Lung (tissue), 16 donors: Measurements from ENCODE around the gene YAF2. TPM values are rescaled to one million over a fixed set of nuclear protein-coding genes. Genes with fewer than 3 reads are reported as not detected.

Experiments
- ATAC-seq: fragments of 200-7000 bp; cut with Tn5 transposase; one replicate; pipeline ENCODE4 v1.9.1; 2020; ENCODE audit warnings: moderate number of reproducible peaks; ENCODE audit not compliant: insufficient read depth, low FRiP score
- DNase-seq, 3 donors: peaks; one replicate each; pipeline ENCODE4 v3.0.0-alpha.2; 2013 to 2017
- H3K27ac ChIP-seq, 2 donors: one replicate each; pipeline ENCODE4 v1.5.1; 2013; ENCODE audit warnings: mild to moderate bottlenecking in 2 of 2, moderate library complexity in 2 of 2, control low read depth in 1 of 2, inconsistent platforms in 1 of 2, low read depth in 1 of 2, low read length in 1 of 2
- H3K27me3 ChIP-seq, 3 donors: one replicate each; pipeline ENCODE4 v1.5.1; 2013; ENCODE audit warnings: low read length in 2 of 3; ENCODE audit not compliant: control insufficient read depth in 3 of 3, insufficient read depth in 3 of 3
- H3K36me3 ChIP-seq, 4 donors: one replicate each; pipeline ENCODE4 v1.5.1; 2013; ENCODE audit warnings: low read length in 4 of 4, mild to moderate bottlenecking in 1 of 4, moderate library complexity in 1 of 4; ENCODE audit not compliant: control insufficient read depth in 4 of 4, insufficient read depth in 4 of 4
- H3K4me1 ChIP-seq, 5 donors: one replicate each; pipeline ENCODE4 v1.5.1; 2013; ENCODE audit warnings: low read length in 5 of 5, mild to moderate bottlenecking in 2 of 5, moderate library complexity in 1 of 5; ENCODE audit not compliant: control insufficient read depth in 5 of 5, insufficient read depth in 5 of 5
- H3K4me3 ChIP-seq: one replicate; pipeline ENCODE4 v1.5.1; 2013; ENCODE audit warnings: mild to moderate bottlenecking, control low read depth, moderate library complexity
- H3K9ac ChIP-seq, 2 donors: one replicate each; pipeline ENCODE4 v1.5.1; 2013; ENCODE audit warnings: low read length in 2 of 2, control low read depth in 1 of 2; ENCODE audit not compliant: insufficient read depth in 1 of 2
- H3K9me3 ChIP-seq, 4 donors: one replicate each; pipeline ENCODE4 v1.5.1; 2013; ENCODE audit warnings: low read length in 3 of 4, mild to moderate bottlenecking in 1 of 4, moderate library complexity in 1 of 4; ENCODE audit not compliant: control insufficient read depth in 4 of 4, insufficient read depth in 3 of 4
- CTCF ChIP-seq: IDR thresholded peaks from 2 replicates; pipeline ENCODE4 v1.5.1; 2012; ENCODE audit warnings: mild to moderate bottlenecking; ENCODE audit errors: control extremely low read depth, extremely low read depth
- WGBS, 2 donors: extraction: QIAGEN DNeasy Blood & Tissue Kit; methylation state at CpG; one replicate each; pipeline ENCODE4 v1.1.7; 2013; 5-methylcytosine and 5-hydroxymethylcytosine counted together
- long read RNA-seq, 5 donors: transcript quantifications; one replicate each; lab custom pipeline, GENCODE V29; 2026
- polyA plus RNA-seq, 2 donors: library from polyadenylated mRNA; stranded (reverse); fragments of 200-250 nt; gene quantifications; one replicate each; pipeline ENCODE4 v1.2.1, GENCODE V29; 2013
- total RNA-seq, 2 donors: library from RNA; depleted of rRNA in 1 of 2; stranded (reverse); fragments of >200 nt in 1 of 2; gene quantifications; one replicate each; pipeline ENCODE4 v1.2.1, GENCODE V29; 2014 to 2021
- donor health status: control.
- donor health status: control.
- donor health status: Bipolar disorder and iron deficiency.
- donor health status: healthy.
- donor health status: DM: yes; HTN: yes; CAD: no.

The YAF2 gene
- total RNA-seq: 10 to 100 TPM; 23.6 to 27.9 TPM
- 10 to 100 TPM in 1 of 2 donors, 1 to 10 TPM in 1; 9.4 to 14.4 TPM for polyA plus RNA-seq
- long read RNA-seq, donor 1, partial matches to known transcripts: 0 of 6 reads
- long read RNA-seq, donor 1, other reads (novel, unspliced or antisense): 0 of 6 reads
- long read RNA-seq, donor 2, partial matches to known transcripts: 0 of 1 reads
- long read RNA-seq, donor 2, other reads (novel, unspliced or antisense): 0 of 1 reads
- long read RNA-seq, donor 3, partial matches to known transcripts: 0 of 2 reads
- long read RNA-seq, donor 3, other reads (novel, unspliced or antisense): 0 of 2 reads
- long read RNA-seq, donor 4, partial matches to known transcripts: 0 of 1 reads
- long read RNA-seq, donor 4, other reads (novel, unspliced or antisense): 0 of 1 reads
- long read RNA-seq, donor 5, full-length matches to known transcripts: 4 of 4 reads
- long read RNA-seq, donor 5, partial matches to known transcripts: 0 of 4 reads
- long read RNA-seq, donor 5, other reads (novel, unspliced or antisense): 0 of 4 reads

- H3K9ac ChIP-seq: peak within 1 kb of the TSS; percentile 72
- H3K4me1 ChIP-seq: peaks cover 0 to 22% (median 2%) of the 10 kb centered on the region in 5 donors
- H3K36me3 ChIP-seq: peaks cover 0 to 2% (median 0%) of the 10 kb centered on the region in 4 donors
- H3K27me3 ChIP-seq: no peaks in the 10 kb centered on the region
- DNase-seq: peak; percentile 89 to 94 (median 93)
- peak within 1 kb of the TSS; percentile 95 to 99 for H3K27ac ChIP-seq
- peak; percentile 96 for ATAC-seq
- peak within 1 kb of the TSS; percentile 90 for H3K4me3 ChIP-seq
- peaks cover 0 to 3% (median 0%) of the 10 kb centered on the region in 4 donors for H3K9me3 ChIP-seq
- 3 to 7% methylated on average over 34 to 69 of the region's 69 CpGs for WGBS, 2 donors
- no peak for TF ChIP-seq CTCF
These were observed at the start of gene YAF2 for GRCh38 chr12:42238240-42239140. Gene YAF2, minus strand, starts transcription at chr12:42238248. Its CDS starts 68 bp downstream, at chr12:42238180.

GRCh38 chr12:42286741-42287140 lies 48.7 kb upstream of the YAF2 start:
- TF ChIP-seq CTCF: no peak
- DNase-seq (no peak), ATAC-seq (no peak)
- no peak overlapping the region for H3K27ac ChIP-seq
- no peaks in the 10 kb centered on the region for H3K9me3 ChIP-seq
- H3K4me1 ChIP-seq: peaks cover 0 to 10% (median 0%) of the 10 kb centered on the region in 5 donors
- H3K4me3 ChIP-seq: no peak overlapping the region
- WGBS, 2 donors: 92 to 96% methylated on average over 26 of the region's 26 CpGs
- no peaks in the 10 kb centered on the region for H3K36me3 ChIP-seq
- H3K27me3 ChIP-seq: no peaks in the 10 kb centered on the region
- no peak overlapping the region for H3K9ac ChIP-seq

GRCh38 chr12:42285431-42285830 lies 47.4 kb upstream of the YAF2 start:
- peaks cover 0 to 10% (median 0%) of the 10 kb centered on the region in 5 donors for H3K4me1 ChIP-seq
- no peak overlapping the region for H3K27ac ChIP-seq
- WGBS, 2 donors: 98 to 100% methylated on average over 2 of the region's 2 CpGs
- no peak for ATAC-seq
- H3K4me3 ChIP-seq: no peak overlapping the region
- no peak for DNase-seq
- no peak overlapping the region for H3K9ac ChIP-seq
- no peaks in the 10 kb centered on the region for H3K36me3 ChIP-seq
- TF ChIP-seq CTCF: no peak
- H3K9me3 ChIP-seq: no peaks in the 10 kb centered on the region
- no peaks in the 10 kb centered on the region for H3K27me3 ChIP-seq
